NT2/D1 (cell line): ENCODE measurements around the gene MEGF6.

Experiments
- DNase-seq: peaks from one replicate; pipeline ENCODE4 v3.0.0-alpha.2; 2011; ENCODE audit warnings: low read depth, low spot score
- H3K27me3 ChIP-seq: 2 replicates; pipeline ENCODE4 v1.6.0; 2011; ENCODE audit warnings: mild to moderate bottlenecking; ENCODE audit not compliant: insufficient read length, insufficient read depth
- H3K36me3 ChIP-seq: 2 replicates; pipeline ENCODE4 v1.6.1; 2011; ENCODE audit warnings: mild to moderate bottlenecking, low read length, mixed read lengths; ENCODE audit not compliant: insufficient read depth, insufficient read length
- H3K4me1 ChIP-seq: 2 replicates; pipeline ENCODE4 v1.5.1; 2011; ENCODE audit not compliant: insufficient read depth, insufficient read length
- H3K4me3 ChIP-seq: 2 replicates; pipeline ENCODE4 v1.5.1; 2011; ENCODE audit warnings: low read depth; ENCODE audit not compliant: insufficient read length
- H3K9ac ChIP-seq: 2 replicates; pipeline ENCODE4 v1.6.0; 2011; ENCODE audit warnings: low read depth; ENCODE audit not compliant: insufficient read length
- H3K9me3 ChIP-seq: 2 replicates; pipeline ENCODE4 v1.5.1; 2011; ENCODE audit warnings: mild to moderate bottlenecking, low read length; ENCODE audit not compliant: insufficient read depth
- SUZ12 ChIP-seq: IDR thresholded peaks from 2 replicates; pipeline ENCODE4 v1.6.1; 2011; ENCODE audit not compliant: insufficient read length, insufficient read depth; ENCODE audit errors: extremely low read depth
- YY1 ChIP-seq: IDR thresholded peaks from 2 replicates; pipeline ENCODE4 v1.6.1; 2011; ENCODE audit not compliant: insufficient read length, insufficient read depth
- ZNF274 ChIP-seq: IDR thresholded peaks from 2 replicates; pipeline ENCODE4 v1.6.1; 2011; ENCODE audit warnings: mild to moderate bottlenecking, low read depth, low read length

MEGF6 gene

DNA sequence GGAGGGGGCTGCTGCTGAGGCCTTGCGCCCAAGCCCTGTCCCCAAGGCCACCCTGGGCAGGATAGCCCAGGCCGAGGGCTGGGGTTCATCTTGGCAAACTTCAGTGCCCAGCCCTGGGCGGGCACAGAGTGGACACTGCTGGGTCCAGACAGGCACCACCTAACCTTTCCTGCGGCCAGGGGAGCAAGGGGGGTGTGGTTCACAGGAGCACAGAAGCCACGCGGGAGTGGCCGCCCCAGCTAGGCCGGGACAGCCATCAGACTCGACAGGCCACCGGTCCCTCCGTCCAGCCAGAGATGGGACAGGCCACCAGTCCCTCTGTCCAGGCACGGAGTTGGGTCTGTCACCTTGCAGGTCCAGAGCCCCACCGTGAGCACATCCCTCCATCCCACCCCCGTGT, 127.9 kb downstream of the MEGF6 start:
- H3K27me3 ChIP-seq, result no peaks in the 10 kb centered on the region
- no peaks in the 10 kb centered on the region for H3K4me1 ChIP-seq
- no peaks in the 10 kb centered on the region for H3K9me3 ChIP-seq
- TF ChIP-seq ZNF274 (no peak), SUZ12 (no peak), YY1 (no peak)
- no peak for DNase-seq
- no peak overlapping the region for H3K4me3 ChIP-seq
- no peak overlapping the region for H3K9ac ChIP-seq
- no peaks in the 10 kb centered on the region for H3K36me3 ChIP-seq

DNA sequence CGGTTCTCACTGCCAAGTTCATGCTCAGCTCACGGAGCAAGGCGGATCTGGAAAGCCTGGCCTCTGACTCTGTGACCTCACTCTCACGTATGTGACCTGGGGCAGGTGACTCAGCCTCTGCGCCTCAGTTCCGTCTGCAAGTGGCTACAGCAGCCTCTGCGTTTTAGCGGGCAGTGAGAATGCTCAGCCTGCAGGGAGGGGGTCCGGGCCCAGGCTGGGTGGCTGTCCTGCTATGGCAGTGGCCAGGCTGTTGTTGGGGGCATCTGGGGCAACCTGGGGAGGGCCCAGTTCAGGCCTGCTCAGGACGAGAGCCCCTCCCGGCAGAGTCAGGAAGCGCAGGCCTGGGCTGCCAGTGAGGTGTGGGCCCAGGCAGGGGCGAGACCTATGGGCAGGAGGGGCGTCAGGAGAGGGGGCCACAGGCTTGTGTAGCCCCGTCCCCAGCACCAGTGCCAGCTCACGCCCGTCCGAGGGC, 128.9 kb downstream of the MEGF6 start:
- Histone ChIP-seq H3K9me3 (no peaks in the 10 kb centered on the region), H3K4me3 (no peak overlapping the region), H3K9ac (no peak overlapping the region), H3K36me3 (no peaks in the 10 kb centered on the region), H3K4me1 (no peaks in the 10 kb centered on the region), H3K27me3 (no peaks in the 10 kb centered on the region)
- TF ChIP-seq ZNF274, result no peak
- TF ChIP-seq SUZ12, result no peak
- TF ChIP-seq YY1, result no peak
- DNase-seq, result no peak

DNA sequence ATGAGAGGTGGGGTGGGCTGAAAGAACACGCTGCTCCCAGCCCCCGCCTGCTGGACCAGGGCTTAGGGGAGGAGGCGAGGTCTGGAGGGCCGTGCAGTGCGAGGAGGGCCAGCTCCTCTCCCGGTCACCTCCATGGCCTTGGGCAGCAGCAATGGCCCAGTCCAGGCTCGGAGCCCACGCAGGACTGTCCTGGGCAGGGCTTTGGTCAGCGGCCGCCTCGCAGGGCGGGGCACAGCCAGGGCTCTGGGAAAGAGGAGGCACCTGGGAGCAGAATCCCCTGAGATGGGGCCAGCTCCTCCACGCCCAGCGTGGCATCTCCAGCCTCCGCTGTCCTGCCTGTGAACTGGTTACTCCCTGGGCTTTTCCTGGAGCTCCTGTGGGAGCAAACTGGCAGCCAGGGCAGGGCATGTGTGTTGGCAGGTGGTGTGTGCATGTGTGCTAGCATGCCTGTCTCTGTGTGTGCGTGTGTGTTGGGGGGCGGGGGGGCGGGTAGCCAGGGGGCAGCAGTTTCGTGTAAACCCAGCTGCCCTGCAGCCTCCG, 129.4 kb downstream of the MEGF6 start:
- TF ChIP-seq ZNF274 (no peak), YY1 (no peak)
- H3K9ac ChIP-seq, result no peak overlapping the region
- DNase-seq, result no peak

GRCh38 chr1:3481046-3481445, 130.3 kb downstream of the MEGF6 start:
- Histone ChIP-seq H3K27me3 (no peaks in the 10 kb centered on the region), H3K9ac (no peak overlapping the region), H3K4me1 (no peaks in the 10 kb centered on the region), H3K4me3 (no peak overlapping the region), H3K9me3 (no peaks in the 10 kb centered on the region), H3K36me3 (no peaks in the 10 kb centered on the region)
- no peak for DNase-seq
- TF ChIP-seq SUZ12, result no peak
- TF ChIP-seq YY1, result no peak
- no peak for TF ChIP-seq ZNF274

More for the DNA sequence above, 129.4 kb downstream of the MEGF6 start:
- Histone ChIP-seq H3K36me3 (no peaks in the 10 kb centered on the region), H3K27me3 (no peaks in the 10 kb centered on the region), H3K4me3 (no peak overlapping the region), H3K9me3 (no peaks in the 10 kb centered on the region), H3K4me1 (no peaks in the 10 kb centered on the region)

- no peak overlapping the region for H3K9ac ChIP-seq
- H3K36me3 ChIP-seq, result no peaks in the 10 kb centered on the region
- no peaks in the 10 kb centered on the region for H3K27me3 ChIP-seq
- H3K9me3 ChIP-seq, result no peaks in the 10 kb centered on the region
- no peak overlapping the region for H3K4me3 ChIP-seq
- no peak for TF ChIP-seq ZNF274
- TF ChIP-seq YY1, result no peak
- TF ChIP-seq SUZ12, result no peak
- no peaks in the 10 kb centered on the region for H3K4me1 ChIP-seq
- DNase-seq, result no peak
Observed at GRCh38 chr1:3480369-3480719, 131.0 kb downstream of the MEGF6 start.

DNA sequence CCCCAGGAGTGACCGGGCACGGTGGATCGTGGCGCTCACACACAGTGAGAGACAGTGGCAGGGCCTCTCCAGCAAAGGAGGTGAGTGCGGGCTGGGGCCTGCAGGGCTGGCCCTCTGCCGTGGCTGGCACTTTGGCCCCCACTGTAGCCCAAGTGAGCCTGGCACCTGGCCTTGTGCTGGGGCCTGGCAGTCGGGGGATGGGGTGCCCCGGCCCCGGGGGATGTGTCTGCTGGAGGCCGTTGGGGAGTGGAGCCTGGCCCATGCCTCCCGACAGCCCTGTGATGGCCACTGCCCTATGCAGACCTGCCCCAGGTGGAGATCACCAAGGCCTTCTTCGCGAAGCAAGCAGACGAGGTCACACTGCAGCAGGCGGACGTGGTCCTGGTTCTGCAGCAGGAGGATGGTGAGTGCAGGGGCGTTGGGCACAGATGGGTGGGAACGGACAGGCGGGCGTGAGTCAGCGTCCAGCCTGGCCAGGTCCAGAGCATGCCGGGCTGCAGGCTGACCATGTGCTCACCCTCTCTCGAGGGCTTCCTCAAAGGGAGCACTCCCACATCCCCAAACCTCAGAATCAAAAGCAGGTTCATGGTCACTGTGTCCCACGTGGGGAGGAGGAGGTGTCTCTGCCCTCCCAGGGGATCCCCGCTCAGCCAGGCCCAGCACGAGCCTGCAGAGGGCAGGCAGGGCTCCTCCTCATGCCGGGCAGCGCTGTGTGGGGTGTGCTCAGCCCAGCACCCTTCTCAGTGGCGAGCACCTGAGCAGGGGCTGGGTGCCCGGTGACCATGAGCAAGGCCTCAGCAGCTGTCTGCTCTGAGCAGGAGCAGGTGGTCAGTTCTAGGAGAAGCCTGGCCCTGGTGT, 131.6 kb downstream of the MEGF6 start:
- no peak for TF ChIP-seq YY1
- no peak for TF ChIP-seq SUZ12
- TF ChIP-seq ZNF274, result no peak
- DNase-seq, result no peak
- H3K36me3 ChIP-seq, result no peaks in the 10 kb centered on the region
- H3K4me1 ChIP-seq, result no peaks in the 10 kb centered on the region
- H3K27me3 ChIP-seq, result no peaks in the 10 kb centered on the region
- no peak overlapping the region for H3K4me3 ChIP-seq
- no peak overlapping the region for H3K9ac ChIP-seq
- H3K9me3 ChIP-seq, result no peaks in the 10 kb centered on the region

DNA sequence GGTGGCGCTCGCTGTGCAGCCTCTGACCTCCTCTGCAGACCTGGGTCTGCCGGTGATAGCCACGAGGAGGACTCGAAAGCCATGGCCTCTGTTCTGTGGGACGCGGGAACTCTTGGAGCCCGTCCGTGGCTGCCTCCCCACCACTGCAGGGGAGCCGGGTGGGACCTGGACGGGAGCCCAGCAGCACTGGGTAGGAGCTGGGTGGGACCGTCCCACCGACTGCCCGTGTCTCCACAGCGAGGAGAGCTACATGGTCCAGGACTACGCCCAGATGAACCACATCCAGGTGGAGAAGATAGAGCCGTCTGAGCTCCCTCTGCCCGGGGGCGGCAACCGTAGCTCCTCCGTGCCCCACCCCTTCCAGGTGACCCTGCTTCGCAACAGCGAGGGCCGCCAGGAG, 133.1 kb downstream of the MEGF6 start:
- no peak overlapping the region for H3K9ac ChIP-seq
- no peak overlapping the region for H3K4me3 ChIP-seq
- H3K27me3 ChIP-seq, result no peaks in the 10 kb centered on the region
- H3K4me1 ChIP-seq, result no peaks in the 10 kb centered on the region
- peaks cover 8% of the 10 kb centered on the region for H3K36me3 ChIP-seq
- H3K9me3 ChIP-seq, result no peaks in the 10 kb centered on the region
- TF ChIP-seq YY1 (no peak), ZNF274 (no peak)
- DNase-seq, result no peak
